Progenitor cell of endocrine pancreas (in vitro differentiated cells): ENCODE results near the gene C8A. TPM values are rescaled to one million over a fixed set of nuclear protein-coding genes. Genes with fewer than 3 reads are reported as not detected.

Source experiments
- DNase-seq: peaks from one replicate; pipeline ENCODE4 v3.0.0; 2021; ENCODE audit warnings: low spot score; ENCODE audit not compliant: unreplicated experiment
- H3K27ac Mint-ChIP-seq: 2 replicates; pipeline ENCODE4 v1.8.0; 2021; ENCODE audit warnings: mild to moderate bottlenecking, moderate library complexity, mixed read lengths
- H3K27me3 Mint-ChIP-seq: 2 replicates; pipeline ENCODE4 v1.8.0; 2021; ENCODE audit warnings: mixed read lengths
- H3K36me3 Mint-ChIP-seq: 2 replicates; pipeline ENCODE4 v1.8.0; 2022; ENCODE audit warnings: mixed read lengths; ENCODE audit not compliant: insufficient read depth
- H3K4me1 Mint-ChIP-seq: 2 replicates; pipeline ENCODE4 v1.8.0; 2021; ENCODE audit warnings: low read depth, mixed read lengths
- H3K4me3 Mint-ChIP-seq: 2 replicates; pipeline ENCODE4 v1.8.0; 2021; ENCODE audit warnings: low read depth, mild to moderate bottlenecking, moderate library complexity, mixed read lengths
- H3K9me3 Mint-ChIP-seq: 2 replicates; pipeline ENCODE4 v1.8.0; 2021; ENCODE audit warnings: low read depth, mixed read lengths
- total RNA-seq: library from RNA; stranded (reverse); gene quantifications from 2 replicates; pipeline ENCODE4 v1.2.1, GENCODE V29; 2021
- TF ChIP-seq, protein P1 (sequence below): fragments of 200-600 bp; sonication (generic); IDR thresholded peaks from one replicate; pipeline ENCODE4 v1.5.0; 2021; ENCODE audit warnings: antibody characterized with exemption, mild to moderate bottlenecking; ENCODE audit not compliant: unreplicated experiment

Gene C8A
- total RNA-seq, 1 donor from 2014 or later = 0.77 TPM

GRCh38 chr1:56855190-56855589 lies 593 bp downstream of the C8A start:
- no peak for DNase-seq
- Mint-ChIP-seq H3K27me3 (peaks cover 2% of the 10 kb centered on the region), H3K9me3 (no peaks in the 10 kb centered on the region), H3K4me1 (peaks cover 48% of the 10 kb centered on the region), H3K4me3 (no peak overlapping the region), H3K36me3 (no peaks in the 10 kb centered on the region), H3K27ac (no peak overlapping the region)
- TF ChIP-seq, protein P1, sequence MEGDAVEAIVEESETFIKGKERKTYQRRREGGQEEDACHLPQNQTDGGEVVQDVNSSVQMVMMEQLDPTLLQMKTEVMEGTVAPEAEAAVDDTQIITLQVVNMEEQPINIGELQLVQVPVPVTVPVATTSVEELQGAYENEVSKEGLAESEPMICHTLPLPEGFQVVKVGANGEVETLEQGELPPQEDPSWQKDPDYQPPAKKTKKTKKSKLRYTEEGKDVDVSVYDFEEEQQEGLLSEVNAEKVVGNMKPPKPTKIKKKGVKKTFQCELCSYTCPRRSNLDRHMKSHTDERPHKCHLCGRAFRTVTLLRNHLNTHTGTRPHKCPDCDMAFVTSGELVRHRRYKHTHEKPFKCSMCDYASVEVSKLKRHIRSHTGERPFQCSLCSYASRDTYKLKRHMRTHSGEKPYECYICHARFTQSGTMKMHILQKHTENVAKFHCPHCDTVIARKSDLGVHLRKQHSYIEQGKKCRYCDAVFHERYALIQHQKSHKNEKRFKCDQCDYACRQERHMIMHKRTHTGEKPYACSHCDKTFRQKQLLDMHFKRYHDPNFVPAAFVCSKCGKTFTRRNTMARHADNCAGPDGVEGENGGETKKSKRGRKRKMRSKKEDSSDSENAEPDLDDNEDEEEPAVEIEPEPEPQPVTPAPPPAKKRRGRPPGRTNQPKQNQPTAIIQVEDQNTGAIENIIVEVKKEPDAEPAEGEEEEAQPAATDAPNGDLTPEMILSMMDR = no peak

DNA sequence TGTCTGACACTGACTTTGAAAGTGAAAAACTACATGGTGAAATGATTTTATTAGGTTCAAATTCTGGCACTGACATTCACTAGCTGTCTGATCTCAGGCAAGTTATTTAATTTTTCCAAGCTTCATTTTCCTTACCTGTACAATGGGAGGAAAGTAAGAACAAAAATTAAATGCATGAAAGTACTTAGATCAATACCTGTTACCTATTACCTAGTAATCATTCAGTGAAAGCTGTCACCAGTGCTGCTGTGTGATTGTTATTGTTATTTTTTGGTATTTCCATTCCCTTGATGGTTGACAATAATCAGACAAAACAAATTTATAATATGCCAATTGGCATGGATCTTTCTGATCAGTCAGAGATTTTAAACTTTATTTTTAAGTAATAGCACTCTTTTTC lies 1.6 kb downstream of the C8A start:
- Mint-ChIP-seq H3K27me3 (peaks cover 7% of the 10 kb centered on the region), H3K9me3 (peaks cover 4% of the 10 kb centered on the region), H3K4me1 (peaks cover 45% of the 10 kb centered on the region), H3K4me3 (no peak overlapping the region), H3K36me3 (no peaks in the 10 kb centered on the region), H3K27ac (no peak overlapping the region)
- DNase-seq = no peak
- TF ChIP-seq, protein P1 = no peak

DNA sequence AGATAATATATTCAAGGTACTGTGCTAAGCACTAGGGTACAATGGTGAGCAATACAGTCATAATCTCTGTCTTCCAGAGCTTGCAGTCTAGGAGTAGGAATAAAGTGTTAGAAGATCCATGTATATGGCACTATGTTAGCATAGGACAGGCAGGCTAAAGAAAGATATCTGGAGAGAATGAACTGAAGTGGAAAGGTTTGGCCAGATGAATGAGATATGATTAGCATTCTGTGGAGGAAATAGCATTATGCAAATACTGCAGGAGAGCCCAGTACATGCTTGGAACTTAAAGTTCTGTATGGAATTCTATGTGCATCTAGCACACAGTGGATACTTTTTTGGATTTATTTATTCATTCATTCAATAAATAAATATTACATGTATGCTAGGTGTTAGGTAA lies 4.7 kb downstream of the C8A start:
- H3K27ac Mint-ChIP-seq = no peak overlapping the region
- H3K4me3 Mint-ChIP-seq = no peak overlapping the region
- H3K4me1 Mint-ChIP-seq = peaks cover 26% of the 10 kb centered on the region
- peaks cover 7% of the 10 kb centered on the region for H3K9me3 Mint-ChIP-seq
- H3K36me3 Mint-ChIP-seq = no peaks in the 10 kb centered on the region
- peaks cover 5% of the 10 kb centered on the region for H3K27me3 Mint-ChIP-seq
- DNase-seq = no peak
- TF ChIP-seq, protein P1 = no peak

GRCh38 chr1:56863265-56863992 lies 8.8 kb downstream of the C8A start:
- Mint-ChIP-seq H3K27me3 (peaks cover 5% of the 10 kb centered on the region), H3K27ac (no peak overlapping the region), H3K9me3 (peaks cover 11% of the 10 kb centered on the region), H3K4me1 (peaks cover 2% of the 10 kb centered on the region), H3K4me3 (no peak overlapping the region), H3K36me3 (no peaks in the 10 kb centered on the region)
- no peak for DNase-seq
- TF ChIP-seq, protein P1 = no peak

GRCh38 chr1:56864430-56864829 lies 9.8 kb downstream of the C8A start:
- H3K36me3 Mint-ChIP-seq = no peaks in the 10 kb centered on the region
- no peak for DNase-seq
- peaks cover 5% of the 10 kb centered on the region for H3K27me3 Mint-ChIP-seq
- peaks cover 2% of the 10 kb centered on the region for H3K4me1 Mint-ChIP-seq
- TF ChIP-seq, protein P1 = no peak
- H3K4me3 Mint-ChIP-seq = no peak overlapping the region
- H3K27ac Mint-ChIP-seq = no peak overlapping the region
- H3K9me3 Mint-ChIP-seq = peaks cover 11% of the 10 kb centered on the region
